CD4-positive, alpha-beta T cell treated with Interleukin-6 for 4 hours (primary cell): ENCODE results near the gene DHDH.

Source experiments
- DNase-seq: peaks from one replicate; pipeline ENCODE4 v3.0.0-alpha.2; 2020; ENCODE audit warnings: mixed read lengths

Gene DHDH

DNA sequence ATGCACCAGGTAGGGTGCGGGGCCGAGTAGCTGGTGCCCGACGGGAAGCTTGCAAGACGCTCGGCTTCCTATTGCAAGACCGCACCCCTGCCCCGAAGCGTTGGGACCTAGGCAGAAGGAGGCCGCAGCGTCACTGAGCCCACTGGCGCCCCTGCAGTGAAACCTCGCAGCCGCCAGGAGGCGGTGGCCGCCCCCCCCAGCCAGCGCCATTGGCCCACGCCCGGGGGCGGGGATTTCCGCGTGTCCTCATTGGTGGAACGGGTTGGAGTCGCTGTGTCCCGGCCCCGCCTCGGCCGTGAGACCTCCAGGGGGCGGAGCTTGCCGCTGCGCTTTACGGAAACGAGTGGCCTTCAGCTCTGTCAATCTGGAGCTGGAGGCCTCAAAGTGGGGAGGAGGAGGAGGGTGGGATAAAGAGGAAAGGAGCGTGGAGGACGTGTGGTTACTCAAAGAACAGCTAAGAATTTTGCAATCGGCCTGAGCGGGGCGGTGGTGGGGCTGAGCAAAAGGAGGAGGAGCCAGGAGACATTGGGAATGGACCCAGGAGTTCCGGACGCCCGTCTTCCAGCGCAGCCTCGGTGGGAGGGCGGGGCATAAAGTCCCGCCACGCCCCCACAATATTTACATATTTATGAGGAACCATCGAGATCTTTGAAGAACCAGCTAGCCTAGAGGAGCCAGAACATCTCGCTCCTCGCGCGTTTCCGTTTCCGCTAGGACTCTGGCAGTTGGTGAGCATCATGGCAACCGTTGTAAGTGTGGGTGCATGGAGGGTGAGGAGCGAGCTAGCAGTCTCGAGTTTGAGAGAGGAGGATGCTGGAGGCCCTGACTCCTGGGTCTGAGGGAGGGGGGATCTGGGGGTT, 59.9 kb downstream of the DHDH start, which contains the start of the genes GYS1 and RUVBL2:
GYS1 (minus strand) TSS at position 135 of the 860 bp plus-strand sequence. CDS start 197 bp downstream, outside the sequence.
RUVBL2 (plus strand) TSS at position 713 of the 860 bp plus-strand sequence; CDS start at position 738, 25 bp downstream.
- DNase-seq, result peak; percentile 100

DNA sequence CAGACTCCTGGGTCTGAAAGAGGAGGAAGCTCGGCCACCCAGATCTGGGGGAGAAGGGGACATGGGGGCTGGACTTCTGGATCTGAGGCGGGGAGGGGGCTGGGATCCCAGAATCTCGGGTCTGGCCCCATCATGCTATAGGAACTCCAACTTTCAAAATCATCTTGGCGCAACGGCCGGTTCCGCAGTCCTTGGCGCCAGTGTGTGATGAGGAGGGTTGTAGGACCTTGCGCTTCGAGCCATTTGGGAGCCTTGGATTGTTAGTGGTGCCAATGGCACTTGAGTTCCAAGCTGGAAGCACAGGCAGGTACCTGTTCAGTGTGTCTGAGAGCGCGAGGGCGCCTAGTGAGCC, 60.5 kb downstream of the DHDH start:
- DNase-seq, result no peak
